Measurements from ENCODE around the gene KLHDC3. TPM values are rescaled to one million over a fixed set of nuclear protein-coding genes. Genes with fewer than 3 reads are reported as not detected.

Gene KLHDC3
- total and polyA plus RNA-seq, 2 of the 13 experiments (the other 11 are each of a cell fraction or from before 2014, with no cell fraction given): 78.3 to 91.5 TPM

GRCh38 chr6:43038727-43039126 is 24.7 kb downstream of the KLHDC3 start:
- no peaks in the 10 kb centered on the region for H3K9me3 ChIP-seq (ENCODE audit: low read length)
- no peak overlapping the region for H3K9ac ChIP-seq (ENCODE audit: insufficient read depth, low read depth, low read length)
- BruUV-seq (replicated peaks): no TSS peak
- DNase-seq (ENCODE audit: low spot score) (no peak), ATAC-seq (no peak), FAIRE-seq (no peak)
- no peak for TF ChIP-seq AHR (CRISPR knock-in tag; IDR thresholded peaks at IDR 0.05)
- 0 out of 2 replicates have a peak, but pooled peaks have one; percentile 34 for TF ChIP-seq RBFOX2 (IDR thresholded peaks at IDR 0.05; ENCODE audit: low read depth, low read length)
- TF ChIP-seq POLR2G (IDR thresholded peaks at IDR 0.05; ENCODE audit: low read depth, low read length): peak; percentile 14; the same call in 1 of the 2 replicates
- peak; percentile 42 for TF ChIP-seq AGO2 (optimal IDR thresholded peaks at IDR 0.05; ENCODE audit: low read depth, low read length)
- H3K4me2 ChIP-seq (ENCODE audit: low read depth, low read length): no peak overlapping the region
- peaks cover 41 to 66% of the 10 kb centered on the region in 2 experiments for H3K36me3 ChIP-seq (replicated peaks in 1 of 2; ENCODE audit: control insufficient read depth in 1 of 2, insufficient read depth in 2 of 2, low read length in 2 of 2)
- POLR2A ChIA-PET: interaction anchor here (0.9 to 1.2 kb wide), 2 partner anchors 9 to 68 kb away, joined by 3 to 4 read pairs; no protein-coding TSS in a partner anchor
- no peaks in the 10 kb centered on the region for H3K27me3 ChIP-seq (ENCODE audit: control insufficient read depth in 1 of 2, insufficient read depth in 2 of 2, low read length in 2 of 2)
- intact Hi-C loops (cut with micrococcal nuclease; ENCODE audit: unreplicated experiment) (no loop called here), in situ Hi-C loops (cut with HindIII; ENCODE audit: extremely low pct_ligation_motif_present, low pct_unique_long_range_greater_than_20kb) (no loop called here)
- CTCF ChIA-PET (ENCODE audit: low intra/inter-chr PET ratio, low total read pairs): no interaction called here
- H2AFZ ChIP-seq (ENCODE audit: low read length): no peak overlapping the region
- H3K79me2 ChIP-seq (ENCODE audit: insufficient read depth, low read length): no peaks in the 10 kb centered on the region
- no peak overlapping the region for H3K4me3 ChIP-seq (replicated peaks in 1 of 3; ENCODE audit: insufficient read depth in 1 of 3, low read depth in 2 of 3, low read length in 3 of 3)
- peaks cover 12% of the 10 kb centered on the region for H3K4me1 ChIP-seq (ENCODE audit: insufficient read depth, low read length)
- peaks cover 3% of the 10 kb centered on the region; the same call in 1 of the 2 replicates for H4K20me1 ChIP-seq (ENCODE audit: insufficient read depth, low read length)
- no peak overlapping the region for H3K27ac ChIP-seq (ENCODE audit: extremely low read length, insufficient read depth, low read length)
- WGBS (ENCODE audit: low lambda C conversion rate): 93% methylated on average over 9 of the region's 9 CpGs

DNA sequence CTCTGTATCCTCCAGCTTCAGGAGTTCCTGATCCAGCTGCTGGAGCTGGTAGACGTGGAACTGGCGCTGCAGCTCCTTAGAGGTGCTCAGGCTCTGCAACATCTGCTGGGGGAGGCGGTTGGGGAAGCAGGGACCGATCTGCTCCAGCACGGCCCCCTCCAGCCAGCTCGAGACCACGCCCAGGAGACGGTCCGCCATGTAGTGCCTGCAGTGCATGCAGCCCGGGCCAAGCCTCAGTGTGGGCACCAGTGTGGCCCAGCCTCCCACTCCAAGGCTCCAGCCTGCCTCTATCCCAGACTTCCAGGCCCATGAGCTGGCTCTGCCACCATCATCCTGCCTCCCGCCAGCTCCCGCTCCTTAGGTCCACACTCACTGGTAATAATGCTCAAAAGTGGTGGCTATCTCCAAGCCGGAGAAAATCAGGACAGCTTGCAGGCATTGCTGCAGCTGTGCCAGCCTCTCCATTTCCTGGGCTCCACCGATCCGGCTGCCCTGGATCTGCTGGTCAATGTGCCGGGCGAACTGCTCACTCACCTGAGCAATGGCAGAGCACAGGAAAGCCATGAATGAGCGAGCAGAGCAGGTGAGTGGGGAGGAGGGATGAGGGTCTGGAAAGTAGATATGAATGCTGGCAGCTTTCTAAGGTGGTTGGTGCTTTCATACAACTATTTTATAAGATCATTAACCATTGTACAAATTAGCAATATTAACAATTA is 26.7 kb downstream of the KLHDC3 start:
- Histone ChIP-seq H3K36me3 (replicated peaks in 1 of 2; ENCODE audit: control insufficient read depth in 1 of 2, insufficient read depth in 2 of 2, low read length in 2 of 2) (peaks cover 46 to 74% of the 10 kb centered on the region in 2 experiments), H3K27me3 (ENCODE audit: control insufficient read depth in 1 of 2, insufficient read depth in 2 of 2, low read length in 2 of 2) (no peaks in the 10 kb centered on the region), H4K20me1 (ENCODE audit: insufficient read depth, low read length) (peaks cover under 1% of the 10 kb centered on the region; the same call in 1 of the 2 replicates), H2AFZ (ENCODE audit: low read length) (no peak overlapping the region), H3K4me2 (ENCODE audit: low read depth, low read length) (no peak overlapping the region), H3K4me3 (replicated peaks in 1 of 3; ENCODE audit: insufficient read depth in 1 of 3, low read depth in 2 of 3, low read length in 3 of 3) (no peak overlapping the region), H3K27ac (ENCODE audit: extremely low read length, insufficient read depth, low read length) (no peak overlapping the region), H3K9me3 (ENCODE audit: low read length) (no peaks in the 10 kb centered on the region), H3K79me2 (ENCODE audit: insufficient read depth, low read length) (no peaks in the 10 kb centered on the region), H3K4me1 (ENCODE audit: insufficient read depth, low read length) (peaks cover 4% of the 10 kb centered on the region), H3K9ac (ENCODE audit: insufficient read depth, low read depth, low read length) (no peak overlapping the region)
- DNase-seq (ENCODE audit: low spot score) (no peak), ATAC-seq (no peak), FAIRE-seq (no peak)
- TF ChIP-seq REXO4 (CRISPR knock-in tag; IDR thresholded peaks at IDR 0.05; ENCODE audit: borderline replicate concordance): no peak
- 0 out of 4 replicates have a peak, but pooled peaks have one; percentile 0 to 13 for TF ChIP-seq POLR2A (IDR thresholded peaks at IDR 0.05; ENCODE audit: insufficient read depth in 1 of 2, low read depth in 2 of 2, low read length in 2 of 2)
- no peak for TF ChIP-seq PRPF4 (IDR thresholded peaks at IDR 0.05; ENCODE audit: low read depth, low read length, poor library complexity, severe bottlenecking)
- no peak for TF ChIP-seq ZNF260 (CRISPR knock-in tag; IDR thresholded peaks at IDR 0.05; ENCODE audit: borderline replicate concordance, low read depth)
- no peak for TF ChIP-seq ZBTB21 (CRISPR knock-in tag; IDR thresholded peaks at IDR 0.05)
- peak; percentile 67 for TF ChIP-seq RBFOX2 (IDR thresholded peaks at IDR 0.05; ENCODE audit: low read depth, low read length)
- TF ChIP-seq AGO2 (optimal IDR thresholded peaks at IDR 0.05; ENCODE audit: low read depth, low read length): peak; percentile 88
- TF ChIP-seq POLR2G (IDR thresholded peaks at IDR 0.05; ENCODE audit: low read depth, low read length): peak; percentile 47
- TF ChIP-seq RFXANK (CRISPR knock-in tag; IDR thresholded peaks at IDR 0.05): no peak
- no peak for TF ChIP-seq ZSCAN20 (CRISPR knock-in tag; IDR thresholded peaks at IDR 0.05; ENCODE audit: borderline replicate concordance)
- 98% methylated on average over 18 of the region's 18 CpGs for WGBS (ENCODE audit: low lambda C conversion rate)
- intact Hi-C loops (cut with micrococcal nuclease; ENCODE audit: unreplicated experiment) (no loop called here), in situ Hi-C loops (cut with HindIII; ENCODE audit: extremely low pct_ligation_motif_present, low pct_unique_long_range_greater_than_20kb) (no loop called here)
- CTCF ChIA-PET (ENCODE audit: low intra/inter-chr PET ratio, low total read pairs): no interaction called here
- POLR2A ChIA-PET: interaction anchor here (0.6 to 1.4 kb wide), 2 partner anchors 13 to 136 kb away, joined by 3 to 4 read pairs; partner anchors contain the start of gene CUL7
- no TSS peak for BruUV-seq (replicated peaks)
